HCT116 (cell line): Measurements from ENCODE around the gene SP4.

ENCODE experiments used
- CEBPB ChIP-seq: IDR thresholded peaks from 2 replicates; pipeline ENCODE4 v1.6.1; 2012; ENCODE audit warnings: low read depth
- CTCF ChIP-seq, 3 experiments: fragments of 200-600 bp in 1 of 3; sonication (generic) in 1 of 3; IDR thresholded peaks in 2 of 3; conservative IDR thresholded peaks in 1 of 3; 2 replicates each; pipeline ENCODE4 v1.5.1; 2012 to 2017; ENCODE audit warnings: low read depth in 2 of 3, low read length in 2 of 3, antibody characterized with exemption in 1 of 3, borderline replicate concordance in 1 of 3, control low read depth in 1 of 3, mild to moderate bottlenecking in 1 of 3, mixed read lengths in 1 of 3, mixed run types in 1 of 3, moderate library complexity in 1 of 3; ENCODE audit not compliant: insufficient read depth in 1 of 3
- EGR1 ChIP-seq: IDR thresholded peaks from 2 replicates; pipeline ENCODE4 v1.6.1; 2012; ENCODE audit warnings: low read depth
- EZH2 ChIP-seq: fragments of 200-600 bp; sonication (generic); IDR thresholded peaks from 2 replicates; pipeline ENCODE4 v1.6.1; 2017; ENCODE audit warnings: antibody characterized with exemption, mixed run types
- FOSL1 ChIP-seq: IDR thresholded peaks from 2 replicates; pipeline ENCODE4 v1.6.1; 2012; ENCODE audit warnings: low read depth
- JUND ChIP-seq: IDR thresholded peaks from 2 replicates; pipeline ENCODE4 v1.6.1; 2012
- POLR2A ChIP-seq: IDR thresholded peaks from 2 replicates; pipeline ENCODE4 v1.7.0; 2011; ENCODE audit warnings: borderline replicate concordance; ENCODE audit not compliant: insufficient read depth, insufficient read length; ENCODE audit errors: extremely low read depth
- POLR2AphosphoS5 ChIP-seq: IDR thresholded peaks from 2 replicates; pipeline ENCODE4 v1.6.1; 2011; ENCODE audit warnings: mild to moderate bottlenecking, low read depth, low read length, moderate library complexity
- RAD21 ChIP-seq: IDR thresholded peaks from 2 replicates; pipeline ENCODE4 v1.6.1; 2012; ENCODE audit warnings: low read depth, mild to moderate bottlenecking
- REST ChIP-seq: IDR thresholded peaks from 2 replicates; pipeline ENCODE4 v1.6.1; 2012; ENCODE audit warnings: low read depth
- TCF7L2 ChIP-seq: IDR thresholded peaks from 2 replicates; pipeline ENCODE4 v1.7.0; 2011; ENCODE audit warnings: borderline replicate concordance, inconsistent platforms; ENCODE audit not compliant: insufficient read depth, insufficient read length; ENCODE audit errors: extremely low read depth
- YY1 ChIP-seq: IDR thresholded peaks from 2 replicates; pipeline ENCODE4 v1.6.1; 2011; ENCODE audit warnings: low read length, low read depth, moderate library complexity, mild to moderate bottlenecking; ENCODE audit not compliant: insufficient replicate concordance; ENCODE audit errors: extremely low read depth
- ZBTB33 ChIP-seq: IDR thresholded peaks from 2 replicates; pipeline ENCODE4 v1.6.1; 2011; ENCODE audit warnings: mild to moderate bottlenecking, low read length, moderate library complexity; ENCODE audit not compliant: insufficient replicate concordance; ENCODE audit errors: extremely low read depth

- TF ChIP-seq CTCF (IDR thresholded peaks at IDR 0.05 in 2 of 3, conservative IDR thresholded peaks at IDR 0.05 in 1 of 3; ENCODE audit: borderline replicate concordance in 1 of 3, insufficient read depth in 1 of 3, low read depth in 2 of 3, low read length in 2 of 3), result no peak
- TF ChIP-seq CEBPB, result no peak
- TF ChIP-seq POLR2A, result no peak
- TF ChIP-seq TCF7L2, result no peak
- TF ChIP-seq POLR2AphosphoS5, result no peak
- TF ChIP-seq JUND, result no peak
- TF ChIP-seq EZH2, result no peak
- TF ChIP-seq ZBTB33, result no peak
- no peak for TF ChIP-seq YY1
- TF ChIP-seq FOSL1, result no peak
- TF ChIP-seq REST, result no peak
- TF ChIP-seq EGR1, result no peak
- no peak for TF ChIP-seq RAD21
These were observed 98.6 kb downstream of the SP4 start for GRCh38 chr7:21526448-21526847.
